ENCODE measurements around the gene FCGR3B.
"Not testable (repeated sequence)": the region's sequence is repeated elsewhere in the genome, so short reads cannot be mapped to it uniquely, and the experiment has no call there.

Gene FCGR3B

DNA sequence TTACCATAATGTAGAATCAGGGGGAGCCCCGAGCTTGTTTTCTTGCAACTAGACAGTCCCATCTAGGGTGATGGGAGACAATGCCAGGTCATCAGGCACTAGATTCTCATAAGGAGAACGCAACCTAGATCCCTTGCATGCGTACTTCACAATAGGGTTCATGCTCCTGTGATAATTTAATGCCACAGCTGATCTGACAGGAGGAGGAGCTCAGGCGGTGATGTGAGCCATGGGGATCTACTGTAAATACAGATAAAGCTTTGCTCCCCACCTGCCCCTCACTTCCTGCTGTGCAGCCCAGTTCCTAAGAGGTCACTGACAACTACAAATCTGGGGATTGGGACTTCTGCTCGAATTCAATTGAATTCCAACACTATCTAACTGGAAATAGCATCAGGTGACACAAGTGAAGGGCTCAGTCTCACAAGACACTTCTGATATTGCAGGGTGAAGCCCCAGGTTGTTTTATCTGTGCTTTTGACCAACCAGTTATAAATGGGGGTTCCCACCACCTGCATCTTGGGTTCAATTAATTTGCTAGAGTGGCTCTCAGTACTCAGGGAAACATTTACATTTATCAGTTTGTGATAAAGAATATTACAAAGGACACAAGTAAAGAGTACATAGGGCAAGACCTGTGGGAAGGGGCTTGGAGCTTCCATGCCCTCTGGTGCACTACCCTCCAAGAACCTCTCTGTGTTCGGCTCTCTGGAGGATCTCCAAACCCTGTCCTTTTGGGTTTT, 7.4 kb upstream of the FCGR3B start:
- DNase-seq: not testable (repeated sequence)

DNA sequence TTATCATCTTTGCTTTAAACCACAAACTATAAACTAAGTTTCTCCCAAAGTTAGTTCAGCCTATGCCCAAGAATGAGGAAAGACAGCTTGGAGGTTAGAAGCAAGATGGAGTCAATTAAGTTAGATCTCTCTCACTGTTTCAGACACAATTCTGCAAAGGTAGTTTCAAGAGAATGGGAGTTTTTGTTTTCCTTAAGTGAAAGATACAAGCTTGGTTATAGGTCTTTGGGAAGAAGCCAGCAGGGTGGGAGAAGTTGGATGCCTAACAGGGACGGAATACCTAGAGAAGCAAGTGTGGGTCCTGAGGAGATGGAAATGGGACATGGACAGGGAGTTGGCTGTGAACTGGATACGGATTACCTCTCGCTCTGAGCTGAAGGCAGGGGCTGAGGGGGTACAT, 6.0 kb upstream of the FCGR3B start:
- DNase-seq: not testable (repeated sequence)

DNA sequence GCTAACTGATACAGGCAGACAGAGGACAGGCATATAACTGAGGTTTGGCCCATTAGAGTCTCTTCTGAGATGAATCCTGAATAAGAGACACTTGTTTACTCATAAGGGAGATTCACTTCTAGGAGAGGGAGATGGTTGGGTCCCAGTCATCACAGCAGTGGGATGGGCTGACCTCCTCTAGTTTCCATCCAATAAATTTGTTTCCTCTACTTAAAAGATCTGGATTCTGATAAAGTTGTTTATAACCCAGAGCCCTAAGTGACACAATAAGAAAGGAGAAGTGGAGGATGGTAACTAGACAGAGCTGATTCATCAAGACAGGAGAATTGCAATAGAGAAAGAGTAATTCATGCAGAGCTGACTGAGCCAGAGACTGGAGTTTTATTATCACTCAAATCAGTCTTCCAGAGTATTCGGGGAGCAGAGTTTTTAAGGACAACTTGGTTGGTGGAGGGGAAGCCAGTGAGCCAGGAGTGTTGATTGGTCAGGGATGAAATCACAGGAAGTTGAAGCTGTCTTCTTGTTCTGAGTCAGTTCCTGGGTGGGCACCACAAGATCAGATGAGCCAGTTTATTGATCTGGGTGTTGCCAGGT, 5.3 kb upstream of the FCGR3B start:
- DNase-seq: not testable (repeated sequence)

DNA sequence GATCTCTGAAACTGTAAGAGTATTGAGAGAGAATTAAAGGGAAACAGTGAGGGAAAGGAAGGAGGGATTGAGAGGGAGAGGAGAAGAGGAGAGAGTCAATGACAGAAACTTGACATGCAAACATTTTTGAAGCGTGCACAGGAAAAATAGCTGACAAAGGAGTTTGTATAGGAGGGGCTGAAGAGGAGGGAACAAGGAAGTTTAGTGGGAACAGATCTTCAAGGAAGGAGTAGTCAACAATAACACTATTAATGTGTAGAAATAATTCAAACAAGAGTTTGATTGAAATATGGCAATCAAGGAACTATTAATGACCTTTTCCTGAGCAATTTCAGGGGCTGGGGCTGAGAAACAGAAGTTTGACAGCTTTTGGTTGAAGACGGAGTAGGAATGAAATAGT, 4.0 kb upstream of the FCGR3B start:
- DNase-seq: not testable (repeated sequence)

DNA sequence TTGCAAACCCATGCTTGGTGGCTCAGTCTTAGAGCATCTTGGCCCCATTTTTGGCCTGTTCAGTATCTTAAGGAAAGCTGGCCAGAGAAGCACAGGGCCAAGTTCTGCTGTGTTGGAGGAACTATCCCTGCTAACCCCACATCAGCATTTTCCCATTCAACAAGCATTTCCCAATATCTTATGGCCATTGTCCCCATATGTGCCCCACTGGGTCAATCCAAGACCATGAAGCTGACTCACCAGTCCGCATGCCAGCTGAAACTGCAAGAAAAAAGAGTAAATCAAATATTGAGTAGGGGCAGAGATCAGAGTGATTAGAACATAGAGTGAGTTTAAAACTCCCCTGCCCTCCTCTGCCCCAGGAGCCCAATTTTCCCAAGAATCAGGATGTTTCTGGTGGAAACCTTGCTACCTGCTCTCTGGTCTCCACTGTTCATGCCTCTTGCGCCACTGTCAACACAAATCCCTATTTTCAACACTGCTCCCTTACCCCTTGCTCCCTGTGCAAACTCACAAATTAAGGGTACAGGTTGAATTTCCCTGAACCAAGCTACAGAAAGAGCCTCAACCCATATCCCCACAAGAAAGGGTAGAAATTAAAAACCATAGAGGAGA, 741 bp downstream of the FCGR3B start:
- DNase-seq: not testable (repeated sequence)

DNA sequence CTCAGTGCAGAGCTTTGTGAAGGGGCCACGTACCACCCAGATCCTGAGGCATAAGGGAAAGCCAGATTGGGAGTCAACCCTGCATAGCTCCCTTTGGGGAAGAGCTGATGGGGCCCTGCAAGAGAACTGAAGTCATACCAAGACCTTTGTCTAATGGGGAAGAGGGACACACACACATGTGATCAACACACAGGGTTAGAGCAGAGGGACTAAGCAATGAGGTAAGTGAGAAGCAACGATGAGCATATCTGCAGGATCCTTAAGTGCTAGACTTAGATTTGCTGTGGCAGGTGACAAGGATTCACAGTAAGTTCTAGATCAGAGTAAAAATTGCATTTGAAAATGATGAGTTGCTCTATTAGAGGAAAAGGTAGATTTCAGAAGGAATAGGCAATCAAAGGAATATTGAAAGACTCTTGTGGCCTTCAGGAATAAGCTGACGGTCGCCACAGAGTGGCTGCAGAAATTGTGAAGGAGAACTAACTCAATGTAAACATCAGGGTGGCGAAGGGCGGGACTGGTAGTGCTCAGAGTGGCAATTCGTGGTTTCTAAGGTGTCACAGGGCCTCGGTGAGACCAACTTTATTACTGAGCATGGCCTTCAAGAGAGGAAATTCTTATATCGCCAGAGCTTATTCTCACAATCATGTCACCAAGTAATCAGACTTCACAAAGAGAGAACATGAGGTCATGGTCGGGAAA, 4.4 kb downstream of the FCGR3B start:
- DNase-seq: not testable (repeated sequence)

DNA sequence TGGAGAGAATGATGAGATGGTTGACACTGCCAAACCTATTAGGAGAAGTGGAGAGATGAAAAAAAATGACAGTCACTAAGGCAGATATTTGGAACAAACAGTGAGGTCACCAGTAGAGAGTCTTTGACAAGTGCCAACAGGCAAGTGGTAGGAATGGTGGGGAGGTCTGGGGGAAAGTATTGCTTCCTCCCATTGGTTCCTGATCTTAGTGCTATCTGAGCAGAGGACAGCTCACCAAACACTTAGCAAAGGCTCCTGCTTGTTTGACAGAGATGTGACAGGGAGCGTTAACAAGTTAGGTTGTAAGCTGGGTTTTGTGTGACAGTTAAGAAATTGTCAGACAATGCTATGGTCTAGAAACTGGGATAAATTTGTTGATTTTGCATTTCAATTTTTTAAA, 6.4 kb downstream of the FCGR3B start:
- DNase-seq: not testable (repeated sequence)

DNA sequence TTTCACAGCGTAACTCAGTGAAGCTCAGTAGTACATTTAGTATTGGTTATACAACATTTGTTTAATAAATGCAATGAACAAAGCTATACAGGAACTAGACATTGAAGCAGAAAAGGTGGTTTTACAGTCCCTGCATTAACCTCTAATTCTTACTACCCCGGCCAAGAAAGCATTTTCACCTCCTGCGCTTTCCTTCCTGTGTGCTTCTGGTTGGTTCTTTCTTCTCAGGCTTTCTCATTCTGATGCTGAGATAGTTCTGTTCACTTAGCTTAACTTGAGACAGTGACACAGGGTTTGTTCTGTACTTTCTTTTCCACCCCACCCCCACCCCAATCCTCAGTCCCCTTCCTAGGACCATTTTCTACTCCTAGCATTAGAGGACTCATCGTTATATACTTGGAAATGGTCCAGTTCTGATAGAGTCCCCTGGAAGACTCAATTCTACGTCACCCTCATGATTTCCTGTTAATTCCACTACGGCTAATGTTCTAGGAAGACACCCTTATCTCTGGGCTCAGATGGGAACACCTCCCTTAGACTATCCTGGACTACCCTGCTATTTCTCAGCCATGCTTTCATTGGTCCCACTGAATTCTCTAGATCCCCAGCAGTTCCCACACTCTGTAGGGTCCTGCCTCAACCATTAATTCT, 7.5 kb downstream of the FCGR3B start:
- not testable (repeated sequence) for DNase-seq

DNA sequence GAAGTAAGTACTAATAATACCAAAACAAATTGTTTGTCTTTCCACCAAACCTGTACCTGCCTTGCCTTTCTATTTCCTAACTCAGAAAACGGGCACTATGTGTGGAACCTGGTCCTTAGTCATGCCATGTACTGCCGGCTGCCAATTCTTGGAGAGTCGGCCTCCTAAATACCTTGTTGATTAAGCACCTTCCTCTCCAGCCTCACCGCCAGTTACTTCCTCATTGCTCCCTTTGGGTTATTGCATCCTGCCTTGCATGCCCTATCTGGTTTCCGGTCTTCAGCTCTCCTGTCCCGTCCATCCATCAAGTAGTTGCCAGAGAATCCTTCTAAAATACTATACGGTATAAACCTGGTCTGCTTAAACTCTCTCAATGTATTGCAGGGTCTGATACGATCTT, 8.9 kb downstream of the FCGR3B start:
- DNase-seq: not testable (repeated sequence)

DNA sequence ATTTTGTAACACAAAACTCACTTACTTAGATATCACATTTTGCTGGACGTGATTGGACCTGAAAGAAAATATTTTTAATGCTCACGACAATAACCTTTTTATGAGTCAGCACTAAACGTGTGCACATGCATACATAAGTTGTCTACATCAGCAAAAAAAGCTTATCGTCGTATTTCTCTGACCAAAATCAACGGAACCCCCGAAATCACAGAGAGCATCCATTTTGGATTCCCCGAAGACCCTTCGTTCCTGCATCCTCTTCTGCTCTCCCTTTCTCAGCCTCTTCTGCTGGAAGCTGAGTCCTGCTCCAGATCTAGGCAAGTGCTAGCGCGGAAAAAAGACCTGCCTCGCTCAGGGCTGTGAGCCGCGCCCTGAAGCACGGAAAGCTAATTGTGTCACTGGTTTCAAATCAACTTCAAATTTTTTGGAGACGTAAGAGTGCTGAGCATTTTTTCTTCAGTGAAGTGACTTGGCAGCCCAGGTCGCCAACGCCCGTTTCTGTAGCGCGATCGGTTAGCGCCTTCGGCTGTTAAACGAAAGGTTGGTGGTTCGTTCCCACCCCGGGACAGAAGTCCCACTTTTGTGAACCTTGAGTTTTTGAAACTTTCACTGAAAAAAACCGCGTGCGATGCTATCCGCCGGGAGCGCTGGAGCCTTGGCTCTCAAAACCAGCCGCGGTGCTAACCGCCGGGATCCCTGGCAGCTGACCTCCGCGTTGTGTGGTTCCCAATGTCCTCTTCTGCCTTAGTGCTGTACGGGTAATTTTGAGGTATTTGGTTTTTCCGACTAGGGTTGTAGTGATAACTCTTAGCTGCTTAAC, 9.6 kb downstream of the FCGR3B start:
- DNase-seq: not testable (repeated sequence)

DNA sequence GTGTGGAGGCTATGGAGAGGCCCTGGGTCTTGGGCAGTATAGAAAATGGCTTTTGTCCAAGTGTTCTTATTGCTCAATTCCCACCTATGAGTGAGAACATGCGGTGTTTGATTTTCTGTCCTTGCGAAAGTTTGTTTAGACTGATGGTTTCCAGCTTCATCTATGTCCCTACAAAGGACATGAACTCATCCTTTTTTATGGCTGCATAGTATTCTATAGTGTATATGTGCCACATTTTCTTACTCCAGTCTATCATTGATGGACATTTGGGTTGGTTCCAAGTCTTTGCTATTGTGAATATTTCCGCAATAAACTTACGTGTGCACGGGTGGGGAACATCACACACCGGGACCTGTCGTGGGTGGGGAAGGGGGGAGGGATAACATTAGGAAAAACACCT, 10.6 kb downstream of the FCGR3B start:
- not testable (repeated sequence) for DNase-seq

DNA sequence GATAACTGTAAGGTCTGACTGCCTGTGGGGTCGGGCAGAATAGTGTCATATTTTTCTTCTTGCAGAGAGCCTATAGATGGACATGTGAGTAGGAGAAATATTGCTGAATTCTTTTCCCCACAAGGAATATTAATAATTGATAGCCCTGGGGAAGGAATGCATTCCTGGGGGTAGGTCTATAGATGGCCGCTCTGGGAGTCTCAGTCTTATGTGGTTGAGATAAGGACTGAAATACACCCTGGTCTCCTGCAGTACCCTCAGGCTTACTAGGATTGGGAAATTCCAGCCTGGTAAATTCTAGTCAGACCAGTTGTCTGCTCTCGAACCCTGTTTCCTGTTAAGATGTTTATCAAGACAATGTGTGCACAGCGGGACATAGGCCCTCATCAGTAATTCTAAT, 12.5 kb downstream of the FCGR3B start:
- DNase-seq: not testable (repeated sequence)

DNA sequence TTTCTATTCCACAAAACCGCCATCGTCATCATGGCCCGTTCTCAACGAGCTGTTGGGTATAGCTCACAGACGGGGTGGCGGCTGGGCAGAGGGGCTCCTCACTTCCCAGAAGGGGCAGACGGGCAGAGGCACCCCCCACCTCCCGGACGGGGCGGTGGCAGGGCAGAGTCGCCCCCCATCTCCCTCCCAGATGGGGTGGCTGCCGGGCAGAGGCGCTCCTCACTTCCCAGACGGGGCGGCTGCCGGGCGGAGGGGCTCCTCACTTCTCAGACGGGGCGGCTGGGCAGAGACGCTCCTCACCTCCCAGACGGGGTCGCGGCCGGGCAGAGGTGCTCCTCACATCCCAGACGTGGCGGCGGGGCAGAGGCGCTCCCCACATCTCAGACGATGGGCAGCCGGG, 14.6 kb downstream of the FCGR3B start:
- not testable (repeated sequence) for DNase-seq

DNA sequence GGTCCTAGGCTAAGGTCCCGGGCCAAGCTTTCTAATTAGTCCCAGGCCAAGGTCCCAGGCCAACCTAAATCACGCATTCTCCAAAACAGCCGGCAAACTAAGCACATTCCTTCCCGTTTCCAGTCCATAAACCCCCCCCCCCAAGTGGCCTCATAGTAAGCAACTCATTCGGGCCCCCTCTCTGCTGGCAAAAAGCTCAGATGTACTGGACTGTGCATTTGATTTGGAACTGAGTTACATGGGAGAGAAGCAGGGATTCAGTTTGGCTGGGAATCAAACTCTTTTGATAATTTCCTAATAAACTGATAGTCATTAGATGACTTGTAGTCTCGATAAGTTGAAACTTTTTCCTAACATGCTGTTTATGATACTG, 17.8 kb downstream of the FCGR3B start:
- not testable (repeated sequence) for DNase-seq

DNA sequence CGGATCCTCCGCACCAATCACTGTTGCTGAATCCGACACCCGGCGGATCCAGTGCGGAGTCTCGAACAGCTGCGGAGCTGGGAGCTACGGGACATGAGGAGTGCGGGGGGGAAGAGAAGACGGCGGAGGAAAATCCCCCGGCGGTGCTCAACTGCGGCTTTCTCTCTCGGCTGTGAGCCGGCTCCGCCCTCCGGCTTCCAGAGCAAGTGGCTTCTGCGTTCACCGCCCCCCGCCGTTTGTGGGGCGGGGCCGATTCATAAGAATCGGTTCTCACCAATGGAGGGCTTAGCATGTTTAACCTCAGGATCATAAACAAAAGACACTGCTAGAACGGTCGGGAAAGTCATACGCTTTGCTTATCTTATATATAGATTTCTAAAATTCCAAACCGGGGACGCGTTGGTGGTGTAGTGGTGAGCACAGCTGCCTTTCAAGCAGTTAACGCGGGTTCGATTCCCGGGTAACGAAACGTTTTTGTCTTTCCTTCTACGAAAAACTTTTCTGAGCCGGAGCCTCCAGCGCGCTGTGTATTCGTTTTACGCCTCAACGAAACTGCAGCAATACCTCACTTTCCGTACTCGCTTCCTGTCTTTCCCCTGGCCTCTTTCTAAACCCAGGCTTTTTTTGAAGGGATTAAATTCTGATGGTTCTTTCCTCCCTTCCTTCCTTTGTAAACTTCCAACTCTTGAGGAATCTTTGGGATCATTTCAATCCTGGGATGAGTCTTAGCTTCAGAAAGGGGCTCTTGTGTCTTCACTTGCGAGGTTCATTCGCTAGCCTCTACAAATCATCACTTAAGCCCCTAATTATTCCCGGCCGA, 18.4 kb downstream of the FCGR3B start:
- DNase-seq: peak; percentile 90

DNA sequence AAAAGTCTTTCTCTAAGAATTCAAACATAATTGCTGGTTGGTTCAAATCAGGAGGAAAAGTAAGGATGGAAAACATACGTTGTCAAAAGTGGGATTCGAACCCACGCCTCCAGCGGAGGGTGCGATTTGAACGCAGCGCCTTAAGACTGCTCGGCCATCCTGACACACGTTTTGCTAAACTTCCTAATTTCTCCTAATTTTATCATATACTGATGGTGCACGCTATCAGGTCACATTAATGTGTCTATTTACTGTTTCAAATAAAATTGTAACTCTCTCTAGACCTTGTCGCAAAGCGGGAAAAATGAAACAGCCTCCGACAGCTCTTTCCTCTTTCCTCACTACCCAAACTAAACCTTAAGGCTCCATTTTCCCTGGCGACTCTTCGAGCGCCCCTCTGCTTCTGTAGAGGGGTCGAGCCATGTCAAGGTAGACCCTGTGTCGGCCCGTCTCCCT, 19.1 kb downstream of the FCGR3B start:
- not testable (repeated sequence) for DNase-seq

DNA sequence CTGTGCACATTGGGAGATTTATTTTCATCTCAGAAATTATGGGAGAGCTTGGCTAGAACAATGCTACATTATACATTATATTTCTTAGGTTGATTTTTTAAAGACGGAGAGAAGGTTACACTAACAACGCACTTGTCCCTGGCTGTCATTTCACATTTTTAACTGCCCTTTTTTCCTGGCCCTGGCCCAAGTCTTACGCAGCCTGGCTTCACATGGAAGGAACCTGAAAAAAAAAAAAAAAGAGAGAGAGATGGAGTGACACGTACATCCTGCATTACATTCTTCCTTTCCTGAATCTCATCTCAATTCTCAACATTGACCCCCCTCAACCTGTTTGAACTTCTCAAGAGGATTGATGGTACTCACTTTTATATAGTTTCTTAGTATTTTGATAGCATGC, 20.8 kb downstream of the FCGR3B start:
- not testable (repeated sequence) for DNase-seq

DNA sequence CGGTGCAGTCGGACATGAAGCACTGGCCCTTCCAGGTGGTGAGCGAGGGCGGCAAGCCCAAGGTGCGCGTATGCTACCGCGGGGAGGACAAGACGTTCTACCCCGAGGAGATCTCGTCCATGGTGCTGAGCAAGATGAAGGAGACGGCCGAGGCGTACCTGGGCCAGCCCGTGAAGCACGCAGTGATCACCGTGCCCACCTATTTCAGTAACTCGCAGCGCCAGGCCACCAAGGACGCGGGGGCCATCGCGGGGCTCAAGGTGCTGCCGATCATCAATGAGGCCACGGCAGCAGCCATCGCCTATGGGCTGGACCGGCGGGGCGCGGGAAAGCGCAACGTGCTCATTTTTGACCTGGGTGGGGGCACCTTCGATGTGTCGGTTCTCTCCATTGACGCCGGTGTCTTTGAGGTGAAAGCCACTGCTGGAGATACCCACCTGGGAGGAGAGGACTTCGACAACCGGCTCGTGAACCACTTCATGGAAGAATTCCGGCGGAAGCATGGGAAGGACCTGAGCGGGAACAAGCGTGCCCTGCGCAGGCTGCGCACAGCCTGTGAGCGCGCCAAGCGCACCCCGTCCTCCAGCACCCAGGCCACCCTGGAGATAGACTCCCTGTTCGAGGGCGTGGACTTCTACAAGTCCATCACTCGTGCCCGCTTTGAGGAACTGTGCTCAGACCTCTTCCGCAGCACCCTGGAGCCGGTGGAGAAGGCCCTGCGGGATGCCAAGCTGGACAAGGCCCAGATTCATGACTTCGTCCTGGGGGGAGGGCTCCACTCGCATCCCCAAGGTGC, 24.2 kb downstream of the FCGR3B start:
- not testable (repeated sequence) for DNase-seq

DNA sequence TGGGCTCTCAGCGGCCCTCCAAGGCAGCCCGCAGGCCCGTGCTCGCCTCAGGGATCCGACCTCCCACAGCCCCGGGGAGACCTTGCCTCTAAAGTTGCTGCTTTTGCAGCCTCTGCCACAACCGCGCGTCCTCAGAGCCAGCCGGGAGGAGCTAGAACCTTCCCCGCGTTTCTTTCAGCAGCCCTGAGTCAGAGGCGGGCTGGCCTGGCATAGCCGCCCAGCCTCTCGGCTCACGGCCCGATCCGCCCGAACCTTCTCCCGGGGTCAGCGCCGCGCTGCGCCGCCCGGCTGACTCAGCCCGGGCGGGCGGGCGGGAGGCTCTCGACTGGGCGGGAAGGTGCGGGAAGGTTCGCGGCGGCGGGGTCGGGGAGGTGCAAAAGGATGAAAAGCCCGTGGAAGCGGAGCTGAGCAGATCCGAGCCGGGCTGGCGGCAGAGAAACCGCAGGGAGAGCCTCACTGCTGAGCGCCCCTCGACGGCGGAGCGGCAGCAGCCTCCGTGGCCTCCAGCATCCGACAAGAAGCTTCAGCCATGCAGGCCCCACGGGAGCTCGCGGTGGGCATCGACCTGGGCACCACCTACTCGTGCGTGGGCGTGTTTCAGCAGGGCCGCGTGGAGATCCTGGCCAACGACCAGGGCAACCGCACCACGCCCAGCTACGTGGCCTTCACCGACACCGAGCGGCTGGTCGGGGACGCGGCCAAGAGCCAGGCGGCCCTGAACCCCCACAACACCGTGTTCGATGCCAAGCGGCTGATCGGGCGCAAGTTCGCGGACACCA, 25.0 kb downstream of the FCGR3B start:
- not testable (repeated sequence) for DNase-seq
